Tibial nerve (tissue), 4 donors: ENCODE data around the gene UBIAD1.

Experiments used
- EP300 ChIP-seq, 2 donors: sonication (generic); formaldehyde crosslinking; IDR thresholded peaks; one replicate each; pipeline ENCODE4 v1.6.1; 2017; ENCODE audit warnings: antibody characterized with exemption in 2 of 2, mild to moderate bottlenecking in 1 of 2
- POLR2A ChIP-seq, 2 donors: fragments of 450-650 bp; IDR thresholded peaks; one replicate each; pipeline ENCODE4 v1.6.1; 2017; ENCODE audit warnings: antibody characterized with exemption in 2 of 2, mild to moderate bottlenecking in 2 of 2, moderate library complexity in 2 of 2
- TF ChIP-seq, protein P1 (sequence below), 5 experiments: fragments of 200-600 bp in 3 of 5; fragments of 450-650 bp in 2 of 5; sonication (generic) in 3 of 5; IDR thresholded peaks; one replicate each; pipeline ENCODE4 v1.5.1; 2016 to 2019; ENCODE audit warnings: antibody characterized with exemption in 5 of 5, mild to moderate bottlenecking in 3 of 5, moderate library complexity in 2 of 5

DNA sequence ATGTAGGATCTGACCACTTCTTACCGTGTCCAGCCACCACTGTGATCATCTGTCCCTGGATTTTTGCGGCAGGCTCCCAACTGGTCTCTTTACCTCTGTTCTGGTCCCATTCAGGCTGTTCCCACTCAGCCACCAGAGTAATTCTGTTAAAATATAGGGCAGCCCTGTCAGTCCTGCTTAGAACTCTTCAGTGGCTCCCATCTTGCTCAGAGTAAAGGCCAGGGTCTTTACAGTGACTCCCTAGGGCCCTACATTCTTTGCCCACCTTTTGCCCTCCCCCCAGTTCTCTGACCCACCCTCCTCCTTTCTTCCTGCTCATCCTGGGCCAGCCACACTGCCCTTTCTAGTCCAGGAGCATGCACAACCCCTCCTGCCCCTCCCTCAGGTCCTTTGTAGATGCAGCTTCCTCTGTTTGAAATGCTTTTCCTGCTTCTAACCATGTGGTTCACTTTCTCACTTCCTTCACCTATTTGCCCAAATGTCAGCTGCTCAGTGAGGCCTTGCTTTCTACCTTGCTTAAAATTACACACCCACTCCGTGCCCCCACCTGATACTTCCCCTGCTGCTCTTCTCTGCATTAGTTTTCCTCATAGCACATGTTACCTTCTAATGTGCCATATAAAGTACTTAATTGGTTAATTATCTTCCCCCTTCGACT, 7.8 kb downstream of the UBIAD1 start:
- no peak for TF ChIP-seq POLR2A (IDR thresholded peaks at IDR 0.05)
- TF ChIP-seq, protein P1, sequence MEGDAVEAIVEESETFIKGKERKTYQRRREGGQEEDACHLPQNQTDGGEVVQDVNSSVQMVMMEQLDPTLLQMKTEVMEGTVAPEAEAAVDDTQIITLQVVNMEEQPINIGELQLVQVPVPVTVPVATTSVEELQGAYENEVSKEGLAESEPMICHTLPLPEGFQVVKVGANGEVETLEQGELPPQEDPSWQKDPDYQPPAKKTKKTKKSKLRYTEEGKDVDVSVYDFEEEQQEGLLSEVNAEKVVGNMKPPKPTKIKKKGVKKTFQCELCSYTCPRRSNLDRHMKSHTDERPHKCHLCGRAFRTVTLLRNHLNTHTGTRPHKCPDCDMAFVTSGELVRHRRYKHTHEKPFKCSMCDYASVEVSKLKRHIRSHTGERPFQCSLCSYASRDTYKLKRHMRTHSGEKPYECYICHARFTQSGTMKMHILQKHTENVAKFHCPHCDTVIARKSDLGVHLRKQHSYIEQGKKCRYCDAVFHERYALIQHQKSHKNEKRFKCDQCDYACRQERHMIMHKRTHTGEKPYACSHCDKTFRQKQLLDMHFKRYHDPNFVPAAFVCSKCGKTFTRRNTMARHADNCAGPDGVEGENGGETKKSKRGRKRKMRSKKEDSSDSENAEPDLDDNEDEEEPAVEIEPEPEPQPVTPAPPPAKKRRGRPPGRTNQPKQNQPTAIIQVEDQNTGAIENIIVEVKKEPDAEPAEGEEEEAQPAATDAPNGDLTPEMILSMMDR (IDR thresholded peaks at IDR 0.05) = no peak
- no peak for TF ChIP-seq EP300 (IDR thresholded peaks at IDR 0.05)
